Activated CD4-positive, alpha-beta T cell treated with anti-CD3 and anti-CD28 coated beads, Interleukin-2, amount 10 ng/mL, durations not matched to agents 24 days and 14 days (primary cell): ENCODE results near the gene RFX4. TPM values are rescaled to one million over a fixed set of nuclear protein-coding genes. Genes with fewer than 3 reads are reported as not detected.

Source experiments
- DNase-seq: peaks from one replicate; pipeline ENCODE4 v3.0.0; 2022
- H3K27ac Mint-ChIP-seq: one replicate; pipeline ENCODE4 v1.8.0; 2022; ENCODE audit warnings: mild to moderate bottlenecking, mixed read lengths
- H3K27me3 Mint-ChIP-seq: one replicate; pipeline ENCODE4 v1.8.0; 2022; ENCODE audit warnings: mixed read lengths
- H3K36me3 Mint-ChIP-seq: one replicate; pipeline ENCODE4 v1.8.0; 2022; ENCODE audit warnings: low read depth, mild to moderate bottlenecking, mixed read lengths
- H3K4me1 Mint-ChIP-seq: one replicate; pipeline ENCODE4 v1.8.0; 2021; ENCODE audit warnings: mixed read lengths
- H3K4me3 Mint-ChIP-seq: one replicate; pipeline ENCODE4 v1.8.0; 2022; ENCODE audit warnings: mild to moderate bottlenecking, moderate library complexity, mixed read lengths
- H3K9me3 Mint-ChIP-seq: one replicate; pipeline ENCODE4 v1.8.0; 2021; ENCODE audit warnings: mixed read lengths
- intact Hi-C: fragments of 100-400 bp; cut with micrococcal nuclease; formaldehyde crosslinking; loops from one replicate; pipeline ENCODE4 v1.15.1; 2023
- total RNA-seq: library from RNA; stranded (reverse); gene quantifications from 2 replicates; pipeline ENCODE4 v1.2.3, GENCODE V29; 2022

Gene RFX4
- not detected in 2 replicates for total RNA-seq

DNA sequence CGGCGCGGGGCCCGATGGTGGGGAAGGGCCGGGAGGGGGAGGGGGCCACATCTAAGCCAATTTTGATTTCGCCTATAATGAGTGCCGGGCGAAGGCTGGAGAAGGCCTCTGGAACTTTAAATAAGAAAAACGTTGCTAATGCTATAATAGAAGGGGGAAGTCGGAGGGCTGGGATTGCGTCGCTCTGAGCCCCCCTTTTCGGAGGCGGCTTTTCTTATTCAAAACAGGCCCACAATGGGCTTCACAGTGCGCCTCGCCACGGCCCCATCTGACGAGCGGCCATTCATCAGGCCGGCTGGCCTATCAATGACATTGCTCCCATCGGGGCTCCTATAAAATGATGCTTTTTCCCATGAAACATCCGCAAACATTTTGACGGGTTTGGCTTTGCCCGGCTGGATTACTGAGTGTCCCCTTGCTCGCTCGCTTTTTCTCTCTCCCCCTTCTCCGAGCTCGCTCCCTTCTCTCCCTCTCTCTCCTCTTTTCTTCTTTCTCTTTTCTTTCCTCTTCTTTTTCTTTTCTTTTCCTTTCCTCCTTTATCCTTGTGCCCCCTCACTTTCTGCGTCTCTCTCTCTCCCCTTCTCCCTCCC lies at the start of gene RFX4:
RFX4 (plus strand) TSS at position 364 of the 590 bp plus-strand sequence. CDS start 317 bp downstream, outside the sequence.
- H3K4me1 Mint-ChIP-seq: peaks cover 8% of the 10 kb centered on the region
- DNase-seq: no peak
- H3K4me3 Mint-ChIP-seq: peak within 1 kb of the TSS; percentile 33
- H3K9me3 Mint-ChIP-seq: no peaks in the 10 kb centered on the region
- peaks cover 85% of the 10 kb centered on the region for H3K27me3 Mint-ChIP-seq
- intact Hi-C loops: loop anchor here (10.0 kb wide), 1 partner anchor 332 kb away; no protein-coding TSS in a partner anchor
- no peak within 1 kb of the TSS for H3K27ac Mint-ChIP-seq
- H3K36me3 Mint-ChIP-seq: no peaks in the 10 kb centered on the region

DNA sequence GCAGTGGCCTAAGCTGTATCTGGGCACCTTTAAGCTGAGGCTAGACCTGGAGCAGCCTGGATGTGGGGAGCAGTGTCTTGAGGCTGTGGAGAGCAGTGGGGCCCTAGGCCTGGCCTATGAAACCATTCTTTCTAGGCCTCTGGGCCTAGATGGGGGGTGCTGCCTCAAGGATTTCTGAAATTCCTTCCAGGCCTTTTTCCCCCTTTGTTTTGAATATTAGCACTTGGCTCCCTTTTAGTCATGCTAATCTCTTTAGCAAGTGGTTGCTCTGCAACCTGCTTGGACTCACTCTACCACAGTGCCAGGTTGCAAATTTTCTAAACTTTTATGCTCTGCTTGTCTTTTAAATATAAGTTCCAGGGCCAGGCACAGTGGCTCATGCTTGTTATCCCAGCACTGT lies 41.6 kb upstream of the RFX4 start:
- no peak overlapping the region for H3K27ac Mint-ChIP-seq
- intact Hi-C loops: no loop called here
- no peaks in the 10 kb centered on the region for H3K4me1 Mint-ChIP-seq
- H3K36me3 Mint-ChIP-seq: no peaks in the 10 kb centered on the region
- no peaks in the 10 kb centered on the region for H3K27me3 Mint-ChIP-seq
- H3K4me3 Mint-ChIP-seq: no peak overlapping the region
- H3K9me3 Mint-ChIP-seq: peaks cover 15% of the 10 kb centered on the region
- no peak for DNase-seq

DNA sequence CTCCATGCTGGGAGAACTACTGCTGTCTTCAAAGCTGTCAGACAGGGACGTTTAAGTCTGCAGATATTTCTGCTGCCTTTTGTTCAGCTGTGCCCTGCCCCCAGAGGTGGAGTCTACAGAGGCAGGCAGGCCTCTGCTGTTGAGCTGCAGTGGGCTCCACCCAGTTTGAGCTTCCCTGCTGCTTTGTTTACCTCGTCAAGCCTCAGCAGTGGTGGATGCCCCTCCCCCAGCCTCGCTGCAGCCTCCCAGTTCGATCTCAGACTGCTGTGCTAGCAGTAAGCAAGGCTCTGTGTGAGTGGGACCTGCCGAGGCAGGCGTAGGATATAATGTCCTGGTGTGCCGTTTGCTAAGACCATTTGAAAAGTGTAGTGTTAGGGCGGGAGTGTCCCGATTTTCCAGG lies 31.4 kb upstream of the RFX4 start:
- intact Hi-C loops: no loop called here
- H3K27ac Mint-ChIP-seq: no peak overlapping the region
- no peaks in the 10 kb centered on the region for H3K4me1 Mint-ChIP-seq
- H3K4me3 Mint-ChIP-seq: no peak overlapping the region
- H3K36me3 Mint-ChIP-seq: no peaks in the 10 kb centered on the region
- no peak for DNase-seq
- peaks cover 21% of the 10 kb centered on the region for H3K9me3 Mint-ChIP-seq
- H3K27me3 Mint-ChIP-seq: peaks cover 19% of the 10 kb centered on the region

DNA sequence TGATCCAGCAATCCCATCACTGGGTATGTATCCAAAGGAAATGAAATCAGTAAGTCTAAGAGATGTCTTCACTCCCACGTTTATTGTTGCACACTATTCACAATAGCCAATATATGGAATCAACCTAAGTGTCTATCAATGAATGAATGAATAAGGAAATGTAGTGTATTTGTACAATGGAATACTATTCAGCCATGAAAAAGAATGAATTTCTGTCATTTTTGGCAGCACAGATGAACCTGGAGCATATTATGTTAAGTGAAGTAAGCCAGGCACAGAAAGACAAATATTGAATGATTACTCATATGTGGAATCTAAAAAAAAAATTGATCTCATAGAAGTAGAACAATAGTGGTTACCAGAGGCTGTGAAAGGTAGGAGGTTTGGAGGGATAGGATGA lies 30.6 kb upstream of the RFX4 start:
- peaks cover 21% of the 10 kb centered on the region for H3K9me3 Mint-ChIP-seq
- intact Hi-C loops: no loop called here

DNA sequence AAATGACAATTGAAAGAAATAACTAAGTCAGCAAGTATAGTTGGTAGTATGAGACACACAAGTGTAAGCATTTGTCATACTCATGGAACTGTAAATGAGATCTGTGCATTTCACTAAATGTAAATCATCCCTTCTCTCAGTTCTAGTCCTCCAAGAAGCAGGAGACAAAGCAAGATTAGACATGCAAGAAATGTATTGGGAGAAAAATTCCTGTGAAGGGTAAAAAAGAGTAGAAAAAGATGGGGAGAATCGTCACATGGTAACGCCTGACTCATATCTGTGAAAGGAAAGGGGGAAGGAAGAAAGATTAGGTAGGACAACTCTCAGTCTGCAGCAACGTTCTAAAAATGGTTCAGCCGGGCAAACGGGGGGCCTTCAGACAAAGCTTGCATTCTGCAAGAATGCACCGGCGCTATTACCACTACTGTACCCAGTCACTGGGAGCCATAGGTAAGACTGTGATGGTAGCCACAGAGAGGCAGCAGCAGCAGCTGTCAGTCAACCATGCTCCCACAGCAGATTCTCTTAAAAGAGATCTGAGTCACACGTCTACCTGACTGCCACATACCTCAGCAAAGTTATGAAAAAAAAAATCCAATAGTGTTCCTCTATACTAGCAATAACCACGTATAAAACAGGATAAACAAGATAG lies 18.0 kb upstream of the RFX4 start:
- intact Hi-C loops: no loop called here
- no peaks in the 10 kb centered on the region for H3K36me3 Mint-ChIP-seq
- H3K4me1 Mint-ChIP-seq: no peaks in the 10 kb centered on the region
- no peak for DNase-seq
- no peak overlapping the region for H3K4me3 Mint-ChIP-seq
- peaks cover 16% of the 10 kb centered on the region for H3K27me3 Mint-ChIP-seq
- no peak overlapping the region for H3K27ac Mint-ChIP-seq
- H3K9me3 Mint-ChIP-seq: peaks cover 12% of the 10 kb centered on the region

More for the DNA sequence above, 30.6 kb upstream of the RFX4 start:
- H3K4me3 Mint-ChIP-seq: no peak overlapping the region
- peaks cover 16% of the 10 kb centered on the region for H3K27me3 Mint-ChIP-seq
- no peak for DNase-seq
- no peaks in the 10 kb centered on the region for H3K4me1 Mint-ChIP-seq
- H3K36me3 Mint-ChIP-seq: no peaks in the 10 kb centered on the region
- no peak overlapping the region for H3K27ac Mint-ChIP-seq

DNA sequence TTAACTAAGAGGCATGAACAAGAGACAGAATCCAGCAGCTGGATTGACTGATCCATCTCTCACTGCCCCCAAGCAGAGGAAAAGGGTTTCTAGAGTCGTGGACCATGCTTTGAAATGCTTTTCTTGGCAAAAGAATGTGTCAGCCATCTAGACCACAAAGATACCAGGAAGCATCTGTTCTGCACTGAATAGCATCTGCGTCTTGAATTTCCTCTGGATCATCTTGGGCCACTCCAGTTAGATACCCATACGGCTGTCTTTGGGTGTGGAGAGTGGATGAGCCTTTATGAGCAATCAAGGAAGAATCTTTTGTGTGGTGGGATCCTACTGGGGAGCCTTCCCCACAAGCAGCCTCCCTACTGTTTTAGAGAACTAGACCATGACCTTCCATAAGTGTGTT lies 16.0 kb upstream of the RFX4 start:
- Mint-ChIP-seq H3K4me1 (no peaks in the 10 kb centered on the region), H3K36me3 (no peaks in the 10 kb centered on the region), H3K4me3 (no peak overlapping the region), H3K27me3 (peaks cover 19% of the 10 kb centered on the region), H3K9me3 (peaks cover 4% of the 10 kb centered on the region), H3K27ac (no peak overlapping the region)
- intact Hi-C loops: no loop called here
- DNase-seq: no peak

DNA sequence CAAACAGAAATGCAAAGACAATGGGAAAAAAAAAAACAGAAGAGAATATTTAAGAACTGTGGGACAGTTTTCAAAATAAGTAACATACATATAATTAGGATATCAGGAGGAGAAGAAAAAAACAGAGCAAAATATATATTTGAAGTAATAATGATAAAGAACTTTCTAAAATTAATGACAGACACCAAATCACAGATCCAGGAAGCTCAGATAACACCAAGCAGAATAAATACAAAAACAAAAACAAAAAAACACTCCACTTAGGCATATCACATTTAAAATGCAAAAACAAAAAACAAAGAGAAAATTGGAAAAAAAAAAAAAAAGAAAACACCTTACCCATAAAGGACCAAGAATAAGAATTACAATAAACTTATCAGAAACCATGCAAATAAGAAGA lies 9.6 kb upstream of the RFX4 start:
- H3K9me3 Mint-ChIP-seq: peaks cover 3% of the 10 kb centered on the region
- no peaks in the 10 kb centered on the region for H3K36me3 Mint-ChIP-seq
- no peak overlapping the region for H3K27ac Mint-ChIP-seq
- H3K27me3 Mint-ChIP-seq: peaks cover 46% of the 10 kb centered on the region
- no peak for DNase-seq
- H3K4me3 Mint-ChIP-seq: no peak overlapping the region
- H3K4me1 Mint-ChIP-seq: no peaks in the 10 kb centered on the region
- intact Hi-C loops: no loop called here

DNA sequence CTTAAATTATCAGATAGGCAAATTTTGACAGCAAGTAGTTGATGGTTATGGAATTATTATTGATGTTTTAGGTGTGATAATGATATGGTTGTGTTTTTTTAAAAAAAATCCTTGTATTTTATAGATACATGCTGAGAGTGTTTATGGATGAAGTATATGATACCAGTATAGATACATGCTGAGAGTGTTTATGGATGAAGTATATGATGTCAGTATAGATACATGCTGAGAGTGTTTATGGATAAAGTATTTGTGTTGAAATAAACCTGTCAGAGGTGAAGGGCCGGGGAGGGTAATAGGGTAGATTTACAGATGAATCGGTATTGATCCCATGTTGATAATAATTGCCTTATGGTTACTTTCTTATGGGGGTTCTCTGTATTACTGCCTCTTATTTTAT lies 6.0 kb upstream of the RFX4 start:
- Mint-ChIP-seq H3K4me3 (no peak overlapping the region), H3K27me3 (peaks cover 64% of the 10 kb centered on the region), H3K27ac (no peak overlapping the region), H3K4me1 (peaks cover under 1% of the 10 kb centered on the region), H3K36me3 (no peaks in the 10 kb centered on the region), H3K9me3 (no peaks in the 10 kb centered on the region)
- intact Hi-C loops: no loop called here
- no peak for DNase-seq

DNA sequence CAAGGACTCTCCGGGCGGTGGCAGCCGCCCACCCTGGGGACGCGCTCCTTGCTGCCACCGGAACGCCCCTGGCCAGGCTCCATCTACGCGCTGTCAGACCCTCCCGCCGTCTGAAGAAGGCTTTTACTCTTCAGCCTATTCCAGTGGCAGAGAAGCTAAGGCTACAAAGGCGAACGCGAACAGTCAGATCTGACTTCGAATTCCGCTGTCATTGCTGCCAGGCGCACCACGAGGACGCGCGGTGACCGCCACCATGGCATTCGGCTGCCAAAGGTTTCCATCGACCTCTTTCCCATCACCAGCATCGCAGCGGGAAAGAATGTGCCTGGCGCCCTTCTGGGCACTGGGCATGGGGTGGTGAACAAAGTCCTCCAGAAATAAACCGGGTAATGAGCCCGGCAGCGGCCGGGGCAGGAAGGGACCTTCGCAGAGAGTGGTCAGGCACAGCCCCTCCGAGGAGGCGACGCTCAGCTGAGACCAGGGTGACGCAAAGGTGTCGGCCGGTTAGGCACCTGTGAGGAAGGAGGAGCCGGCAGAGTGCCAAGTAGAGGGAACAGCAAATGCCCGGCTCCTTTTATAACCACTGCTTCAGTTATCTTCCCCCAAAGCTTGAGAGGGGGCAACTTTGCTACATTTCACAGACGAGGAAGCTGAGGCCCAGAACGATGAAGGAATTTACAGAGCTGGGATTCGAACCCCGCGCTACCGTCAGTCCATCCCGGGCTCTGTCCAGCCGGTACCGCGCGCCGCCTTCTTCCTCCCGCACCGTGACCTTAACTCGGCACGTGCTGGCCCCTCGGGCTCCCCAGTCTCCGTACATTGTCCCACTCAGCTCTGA lies 1.9 kb upstream of the RFX4 start:
- Mint-ChIP-seq H3K27me3 (peaks cover 80% of the 10 kb centered on the region), H3K4me3 (no peak overlapping the region), H3K36me3 (no peaks in the 10 kb centered on the region), H3K9me3 (no peaks in the 10 kb centered on the region), H3K4me1 (peaks cover 8% of the 10 kb centered on the region), H3K27ac (no peak overlapping the region)
- intact Hi-C loops: loop anchor here (10.0 kb wide), 1 partner anchor 334 kb away; no protein-coding TSS in a partner anchor
- DNase-seq: no peak

DNA sequence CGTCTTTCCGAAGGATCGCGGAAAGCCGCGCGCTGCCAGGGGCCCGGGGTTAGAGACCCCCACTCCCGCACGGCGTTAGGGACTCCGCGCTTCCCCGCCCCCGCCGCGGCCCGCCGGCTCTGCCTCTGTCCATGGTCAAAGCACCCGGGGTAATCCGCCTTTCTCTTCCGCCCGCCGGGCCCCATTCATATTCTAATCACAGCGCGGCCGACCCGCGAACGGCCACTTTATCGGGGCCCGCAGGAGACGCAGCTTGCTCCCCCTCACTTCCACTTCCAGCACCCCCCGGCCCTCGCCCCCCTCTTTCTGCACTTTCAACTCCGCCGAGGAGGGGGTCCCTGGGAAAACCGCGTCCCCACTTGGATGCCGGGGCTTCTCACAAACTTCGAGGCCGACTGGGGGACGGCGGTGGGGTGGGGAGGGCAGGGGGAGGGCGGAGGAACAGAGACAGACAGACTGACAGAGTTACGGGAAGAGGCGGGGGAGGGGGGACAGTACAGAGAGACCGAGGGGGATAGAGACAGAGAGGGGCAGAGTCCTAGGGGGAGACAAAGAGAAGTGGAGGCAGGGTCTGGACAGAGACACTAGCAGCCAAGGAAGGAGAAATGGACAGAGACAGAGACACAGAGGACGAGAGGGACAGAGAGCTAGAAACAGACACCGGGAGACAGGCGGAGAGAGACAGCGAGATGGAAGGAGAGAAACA lies 1.1 kb upstream of the RFX4 start:
- Mint-ChIP-seq H3K36me3 (no peaks in the 10 kb centered on the region), H3K4me3 (no peak overlapping the region), H3K27ac (no peak overlapping the region), H3K4me1 (peaks cover 8% of the 10 kb centered on the region), H3K9me3 (no peaks in the 10 kb centered on the region), H3K27me3 (peaks cover 83% of the 10 kb centered on the region)
- no peak for DNase-seq
- intact Hi-C loops: loop anchor here (10.0 kb wide), 1 partner anchor 333 kb away; no protein-coding TSS in a partner anchor

DNA sequence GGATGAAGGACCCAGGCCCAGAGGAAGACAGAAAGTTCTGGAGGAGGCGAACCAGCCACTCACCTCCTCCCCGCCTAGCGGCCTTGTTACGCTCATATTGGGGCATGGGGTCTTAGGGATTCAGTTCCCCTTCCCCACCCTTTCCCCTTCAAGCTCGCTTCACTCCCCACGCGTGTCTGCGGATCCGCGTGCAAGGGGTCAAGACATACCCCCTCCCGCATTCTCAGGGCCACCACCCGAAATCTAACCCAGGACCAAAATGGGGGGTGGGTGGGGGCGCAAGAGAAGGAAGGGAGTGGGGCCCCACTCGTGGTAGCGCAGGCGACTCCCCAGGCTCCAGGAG lies 584 bp upstream of the RFX4 start:
- H3K4me1 Mint-ChIP-seq: peaks cover 8% of the 10 kb centered on the region
- no peaks in the 10 kb centered on the region for H3K9me3 Mint-ChIP-seq
- H3K4me3 Mint-ChIP-seq: no peak overlapping the region
- DNase-seq: no peak
- H3K36me3 Mint-ChIP-seq: no peaks in the 10 kb centered on the region
- H3K27me3 Mint-ChIP-seq: peaks cover 84% of the 10 kb centered on the region
- no peak overlapping the region for H3K27ac Mint-ChIP-seq
- intact Hi-C loops: loop anchor here (10.0 kb wide), 1 partner anchor 333 kb away; no protein-coding TSS in a partner anchor

DNA sequence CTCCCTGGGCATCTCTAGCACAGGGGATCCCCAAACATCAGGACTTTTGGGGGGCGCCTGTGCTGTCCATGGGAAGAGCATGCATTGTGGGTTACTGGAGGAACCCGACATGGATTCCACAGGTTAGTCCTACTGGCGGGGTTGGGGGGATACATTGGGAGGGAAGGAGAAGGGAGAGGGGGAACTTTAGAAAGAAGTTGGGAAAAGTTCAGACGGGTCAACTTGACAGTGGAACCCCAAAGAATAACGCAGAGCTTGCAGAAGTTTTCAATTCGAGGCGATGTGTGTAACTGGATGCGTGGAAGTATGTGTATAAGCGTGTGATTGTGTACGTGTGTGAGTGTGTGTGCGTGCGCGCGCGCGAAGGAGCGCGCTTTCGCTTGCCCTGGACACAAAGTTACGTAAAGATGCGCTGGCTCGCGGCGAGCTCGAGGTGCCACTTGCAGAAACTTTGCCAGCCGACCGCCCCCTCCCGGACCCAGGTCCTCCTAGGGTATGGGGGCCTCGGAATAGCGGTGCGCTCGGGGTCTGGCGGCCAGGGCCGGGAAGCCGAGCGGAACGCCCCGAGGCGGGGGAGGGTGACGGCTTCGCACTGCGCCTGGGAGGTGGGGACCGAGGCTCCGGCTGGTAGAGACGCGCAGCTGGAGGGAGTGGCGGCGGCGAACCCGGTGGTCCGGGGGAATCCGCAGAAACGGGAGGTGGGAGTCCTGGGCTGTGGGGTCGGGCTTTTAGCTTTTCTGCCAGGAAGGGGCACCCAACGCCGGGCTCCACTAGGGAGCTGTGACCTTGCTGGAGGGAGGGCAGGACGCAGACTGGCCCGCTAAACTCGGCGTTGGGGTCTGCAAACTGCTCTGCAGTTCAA lies 669 bp downstream of the RFX4 start:
- Mint-ChIP-seq H3K36me3 (no peaks in the 10 kb centered on the region), H3K4me3 (peak overlapping the region; percentile 33), H3K27me3 (peaks cover 86% of the 10 kb centered on the region), H3K4me1 (peaks cover 8% of the 10 kb centered on the region), H3K9me3 (no peaks in the 10 kb centered on the region), H3K27ac (no peak overlapping the region)
- intact Hi-C loops: loop anchor here (10.0 kb wide), 1 partner anchor 331 kb away; no protein-coding TSS in a partner anchor
- no peak for DNase-seq
